HK-2 (cell line): Measurements from ENCODE around the gene CYTH1.
A peak's percentile ranks its signal among the peaks of the same experiment; 100 is the strongest.
"Not testable (repeated sequence)": the region's sequence is repeated elsewhere in the genome, so short reads cannot be mapped to it uniquely, and the experiment has no call there.

ENCODE experiments used
- DNase-seq: peaks from one replicate; pipeline ENCODE4 v3.0.0-alpha.2; 2018; ENCODE audit not compliant: unreplicated experiment

The CYTH1 gene

DNA sequence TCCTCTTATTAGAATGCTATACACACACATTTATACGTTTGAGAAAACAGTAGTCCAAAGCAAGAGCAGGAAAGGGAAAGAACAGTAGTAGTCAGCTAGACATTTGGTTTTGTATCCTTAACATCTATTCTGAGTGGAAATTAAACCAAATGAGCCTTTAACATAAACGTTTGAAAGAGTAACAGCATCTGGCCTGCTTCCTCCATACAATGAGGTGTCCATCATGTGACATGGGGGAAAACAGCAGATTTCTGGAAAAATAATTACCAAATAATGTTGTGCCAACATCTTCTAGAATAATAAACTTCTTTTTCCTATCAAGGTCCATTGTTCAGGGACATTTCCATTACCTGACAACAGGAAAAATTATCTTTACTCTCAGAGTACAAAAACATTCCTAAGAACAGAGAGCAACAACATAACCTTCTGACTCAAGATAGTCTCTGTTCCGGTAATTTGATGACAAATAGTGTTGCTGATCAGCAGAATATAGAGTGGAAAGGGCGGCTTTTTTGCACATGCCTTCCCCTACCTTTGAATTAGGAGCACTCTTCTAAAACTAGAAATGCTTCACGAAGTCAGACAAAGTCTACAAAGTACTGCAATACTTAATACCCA lies 20.2 kb downstream of the CYTH1 start:
- no peak for DNase-seq

GRCh38 chr17:78759969-78760352 lies 22.1 kb downstream of the CYTH1 start:
- no peak for DNase-seq

DNA sequence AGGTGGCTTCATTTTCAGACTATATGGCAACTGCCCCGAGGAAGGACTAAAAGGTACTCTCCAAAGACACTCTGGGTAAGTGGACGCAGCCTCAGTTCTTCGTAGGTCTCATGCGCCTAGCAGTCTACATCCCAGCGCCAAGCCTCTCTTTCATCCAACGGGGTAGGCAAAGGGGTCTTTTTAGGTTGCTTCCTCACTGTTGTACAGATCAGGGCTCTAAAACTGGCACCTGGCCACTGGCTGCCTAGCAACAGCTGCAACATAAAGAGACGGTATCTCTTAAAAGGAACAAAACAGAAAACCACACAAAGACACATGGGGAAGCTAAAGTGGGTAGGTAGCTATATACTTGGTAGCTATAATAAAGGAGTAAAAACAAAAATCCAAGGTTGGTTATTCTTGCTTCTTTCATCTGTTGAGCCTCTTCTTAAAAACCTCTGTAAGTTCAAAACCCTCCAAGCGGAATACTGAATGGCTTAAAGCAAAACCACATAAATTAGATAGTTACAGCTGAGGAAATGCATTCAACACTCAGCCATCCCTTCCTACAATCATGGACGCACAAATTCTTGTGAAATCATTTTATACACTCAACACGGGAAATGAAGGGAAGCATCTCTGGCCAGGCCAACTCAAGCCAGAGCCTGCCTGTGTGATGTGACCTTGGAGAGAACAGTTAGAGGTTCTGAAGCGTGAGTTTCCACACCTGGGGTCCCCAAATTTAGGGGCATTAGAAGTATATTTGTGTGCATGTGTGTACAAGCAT lies 22.7 kb downstream of the CYTH1 start:
- DNase-seq = no peak

GRCh38 chr17:78753316-78754250 lies 28.5 kb downstream of the CYTH1 start:
- DNase-seq = no peak

DNA sequence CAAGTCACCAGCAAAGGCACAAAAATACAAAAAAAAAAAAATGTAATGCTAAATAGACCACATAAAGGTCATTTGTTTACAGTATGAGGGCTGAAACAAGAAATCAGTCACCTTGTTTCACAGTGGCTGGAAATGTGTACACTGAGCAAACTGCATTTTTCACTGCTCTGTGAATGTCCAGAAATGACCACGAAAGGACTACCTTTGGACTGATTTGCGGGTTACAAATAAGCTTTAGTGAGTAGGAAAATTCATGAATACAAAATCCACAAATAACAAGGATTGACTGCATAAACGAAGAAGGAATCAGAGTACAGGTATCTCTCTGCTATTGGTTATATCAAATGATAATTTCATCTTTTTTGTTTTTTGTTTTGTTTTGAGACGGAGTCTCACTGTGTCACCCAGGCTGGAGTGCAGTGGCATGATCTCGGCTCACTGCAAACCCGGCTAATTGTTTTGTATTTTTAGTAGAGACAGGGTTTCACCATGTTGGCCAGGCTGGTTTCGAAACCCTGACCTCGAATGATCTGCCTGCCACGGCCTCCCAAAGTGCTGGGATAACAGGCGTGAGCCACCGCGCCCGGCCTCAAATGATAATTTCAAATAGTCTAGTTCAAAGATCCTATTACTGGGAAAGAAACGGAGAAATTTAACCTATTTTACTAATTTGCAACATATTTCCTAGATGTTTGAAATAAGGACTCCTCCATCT lies 30.5 kb downstream of the CYTH1 start:
- DNase-seq = no peak

- DNase-seq = not testable (repeated sequence)
Measured at GRCh38 chr17:78751000-78751399, 31.1 kb downstream of the CYTH1 start.

GRCh38 chr17:78748730-78749317 lies 33.2 kb downstream of the CYTH1 start:
- no peak for DNase-seq

DNA sequence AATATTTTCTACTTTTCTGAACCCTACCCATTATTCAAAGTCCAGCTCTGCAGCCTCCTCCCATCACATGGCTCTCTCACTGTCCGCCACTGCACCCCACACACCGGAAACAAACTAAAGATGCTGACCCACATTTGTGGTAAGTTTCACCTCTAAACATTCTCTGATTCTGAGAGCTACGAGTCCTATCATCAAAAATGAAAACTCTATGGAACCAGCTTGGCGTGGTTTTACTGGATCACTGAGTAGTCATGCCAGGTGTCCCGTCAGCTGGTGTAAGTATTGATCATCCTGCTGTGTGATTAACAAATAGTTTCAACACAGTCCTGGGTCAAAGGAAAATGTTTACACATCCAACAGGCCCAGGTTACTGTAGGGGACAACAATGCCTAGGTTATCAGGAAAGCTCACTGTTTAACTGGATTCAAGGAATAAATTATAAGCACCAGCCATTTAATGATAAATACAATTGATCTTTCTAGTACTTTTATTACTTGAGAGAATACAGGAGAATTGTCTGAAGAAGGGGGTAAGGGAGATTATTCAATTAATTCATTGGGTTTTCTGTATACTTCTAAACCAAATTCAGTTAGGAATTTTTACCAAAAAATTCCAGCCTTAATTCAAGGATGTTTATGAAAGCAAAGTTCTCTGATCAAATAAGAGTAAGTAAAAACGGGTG lies 33.9 kb downstream of the CYTH1 start:
- no peak for DNase-seq

- no peak for DNase-seq
Measured at GRCh38 chr17:78747488-78747887, 34.6 kb downstream of the CYTH1 start.

- DNase-seq = no peak
Measured at GRCh38 chr17:78746949-78747269, 35.2 kb downstream of the CYTH1 start.

DNA sequence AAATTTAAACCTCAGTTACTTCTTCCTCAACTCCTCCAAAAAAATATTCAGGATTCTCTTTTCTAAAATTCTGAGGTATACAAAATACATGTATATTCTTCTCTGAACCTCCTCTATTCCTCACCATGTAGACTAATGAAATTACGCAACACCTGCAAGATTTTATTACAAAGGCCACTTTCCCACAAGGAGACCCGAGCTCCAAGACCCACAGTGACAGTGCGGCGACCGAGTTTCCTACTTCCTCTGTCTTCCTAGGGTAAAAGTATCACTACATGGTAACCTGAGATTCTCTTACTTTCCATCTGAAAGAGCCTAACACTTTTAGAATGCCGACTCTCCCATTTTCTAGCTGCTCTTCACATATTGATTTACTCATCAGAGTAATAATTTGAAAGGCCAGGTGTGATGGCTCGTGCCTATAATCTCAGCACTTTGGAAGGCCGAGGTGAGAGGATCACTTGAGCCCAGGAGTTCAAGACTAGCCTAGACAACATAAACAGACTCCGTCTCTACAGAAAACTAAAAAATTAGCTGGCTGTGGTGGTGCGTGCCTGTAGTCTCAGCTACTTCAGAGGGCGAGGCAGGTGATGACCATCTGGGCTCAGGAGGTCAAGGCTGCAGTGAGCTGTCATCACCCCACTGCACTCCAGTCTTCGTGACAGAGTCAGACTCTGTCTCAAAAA lies 35.7 kb downstream of the CYTH1 start:
- DNase-seq = no peak

- DNase-seq = no peak
Measured at GRCh38 chr17:78745407-78746088, 36.5 kb downstream of the CYTH1 start.

- DNase-seq = no peak
Measured at GRCh38 chr17:78742901-78743300, 39.2 kb downstream of the CYTH1 start.

GRCh38 chr17:78741644-78742284 lies 40.3 kb downstream of the CYTH1 start:
- DNase-seq = no peak

GRCh38 chr17:78739331-78739931 lies 42.6 kb downstream of the CYTH1 start:
- DNase-seq = no peak

GRCh38 chr17:78738698-78739097 lies 43.4 kb downstream of the CYTH1 start:
- DNase-seq = no peak

- no peak for DNase-seq
Measured at GRCh38 chr17:78738278-78738677, 43.8 kb downstream of the CYTH1 start.

DNA sequence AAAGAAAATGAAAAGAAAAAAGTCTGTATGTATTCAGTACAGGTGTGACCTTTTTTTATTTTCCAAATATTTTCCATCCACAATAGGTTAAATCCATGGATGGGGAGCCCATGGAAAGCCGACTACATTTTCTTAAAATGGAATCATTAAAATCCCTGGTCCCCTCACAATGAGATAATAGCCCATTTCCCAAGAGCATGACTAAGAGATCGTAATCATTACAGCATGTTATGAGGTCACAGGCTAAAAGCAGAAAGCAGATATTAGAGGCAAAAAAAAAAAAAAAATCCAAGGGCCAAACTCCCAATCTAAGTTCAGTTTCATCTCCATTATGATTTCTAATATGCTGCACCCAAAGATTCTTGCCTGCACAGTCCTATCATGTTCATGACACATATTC lies 44.7 kb downstream of the CYTH1 start:
- DNase-seq = no peak

DNA sequence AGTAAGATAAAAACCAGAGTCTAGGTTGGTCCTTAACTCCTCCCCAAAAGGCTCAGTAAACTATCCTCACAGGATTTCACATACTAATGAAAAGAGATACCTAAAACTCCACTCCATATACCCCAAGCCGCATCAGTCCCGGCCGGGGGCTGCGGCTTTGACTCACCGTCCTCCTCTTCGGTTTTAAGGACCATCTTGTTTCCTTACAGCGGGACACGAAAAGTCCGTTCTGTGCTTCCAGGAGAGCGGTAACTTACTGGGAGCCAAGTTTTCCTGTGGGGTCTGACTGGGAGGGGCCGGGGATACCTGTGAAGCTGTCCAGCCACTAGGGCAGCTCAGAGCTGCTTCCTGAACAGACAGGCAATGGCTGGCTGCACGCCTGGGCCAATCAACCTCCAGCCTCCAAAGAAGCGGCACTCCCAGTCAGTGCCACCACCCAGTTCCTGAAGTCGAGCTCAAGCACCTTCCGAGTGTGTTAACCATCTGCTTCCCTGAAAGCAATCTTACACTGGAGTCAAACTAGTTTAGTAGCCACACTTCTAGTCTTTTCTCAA lies 45.5 kb downstream of the CYTH1 start:
- peak; percentile 75 for DNase-seq
